Stimulated activated CD4-positive, alpha-beta T cell treated with anti-CD3 and anti-CD28 coated beads, Interleukin-12 subunit alpha, Interleukin-12 subunit beta, amount 100 ng/mL, for 4 hours (primary cell): ENCODE data around the gene GPR25.
"Not testable (repeated sequence)": the region's sequence is repeated elsewhere in the genome, so short reads cannot be mapped to it uniquely, and the experiment has no call there.

ENCODE experiments used
- DNase-seq: peaks from one replicate; pipeline ENCODE4 v3.0.0-alpha.2; 2020

GPR25 gene

DNA sequence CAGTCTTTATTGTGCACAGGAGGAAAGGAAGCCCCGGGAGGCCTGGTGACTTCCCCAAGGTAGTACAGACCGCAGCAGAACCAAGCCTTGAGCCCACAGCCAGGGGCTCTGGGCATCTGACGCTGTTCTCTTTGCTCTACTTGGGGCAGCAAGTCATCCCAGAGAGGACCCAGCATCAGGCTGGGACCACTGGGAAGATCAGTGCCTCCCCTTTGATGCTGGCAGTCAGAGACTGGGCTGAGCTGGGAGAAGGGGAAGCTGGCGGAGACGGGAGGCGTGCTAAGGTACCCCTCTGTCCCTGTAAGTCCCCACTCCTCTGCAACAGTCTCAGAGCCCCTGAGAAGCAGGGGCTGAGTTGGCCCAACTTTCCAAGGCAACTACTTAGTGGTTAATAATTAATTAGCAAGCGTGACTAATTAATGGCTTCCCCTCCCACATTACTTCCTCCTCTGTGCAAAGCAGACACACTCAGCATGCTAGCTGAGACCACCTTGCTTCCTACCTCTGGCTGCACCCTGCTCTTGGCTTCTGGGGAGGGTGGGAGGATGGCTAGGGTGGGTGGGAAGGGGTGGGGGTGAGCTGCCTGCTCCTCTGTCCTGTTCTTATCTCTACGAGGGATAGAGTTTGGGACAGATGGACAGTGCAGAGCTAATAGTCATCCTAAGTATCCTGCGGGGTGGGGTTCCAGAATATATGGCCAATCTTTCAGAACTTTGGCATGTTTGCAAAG, 23.2 kb downstream of the GPR25 start:
- DNase-seq = no peak

DNA sequence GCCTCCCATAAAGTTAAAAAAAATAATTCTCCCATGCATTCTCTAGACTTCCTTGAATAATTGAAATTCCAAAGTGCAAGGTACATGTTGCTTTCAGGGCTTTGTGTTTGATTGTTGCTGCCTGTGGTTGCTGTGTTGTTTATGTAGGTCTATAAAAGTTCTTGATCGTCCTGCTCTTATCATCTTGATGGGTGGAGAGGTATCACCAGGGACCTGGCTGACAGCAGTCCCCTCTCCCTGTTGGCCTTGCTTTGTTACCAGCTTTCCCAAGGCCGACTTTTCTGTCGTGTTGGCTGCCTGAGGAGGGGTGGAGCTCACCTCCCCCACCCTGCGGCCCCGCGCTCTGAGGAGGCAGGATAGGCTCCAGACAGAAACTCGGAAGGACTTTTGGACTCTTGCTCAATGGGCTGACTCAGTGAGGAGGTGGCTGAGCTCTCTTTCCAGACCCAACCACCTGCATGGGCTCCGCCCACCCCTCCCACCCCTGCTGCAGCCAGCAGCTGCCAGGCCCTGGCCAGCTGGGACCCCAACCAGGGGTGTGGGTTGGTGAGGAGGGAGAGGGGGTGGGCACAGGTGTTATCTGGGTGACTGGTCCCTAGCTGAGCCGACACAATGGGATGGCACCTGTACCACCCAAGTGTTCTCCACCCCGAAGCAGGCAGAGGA, 23.9 kb downstream of the GPR25 start:
- no peak for DNase-seq

DNA sequence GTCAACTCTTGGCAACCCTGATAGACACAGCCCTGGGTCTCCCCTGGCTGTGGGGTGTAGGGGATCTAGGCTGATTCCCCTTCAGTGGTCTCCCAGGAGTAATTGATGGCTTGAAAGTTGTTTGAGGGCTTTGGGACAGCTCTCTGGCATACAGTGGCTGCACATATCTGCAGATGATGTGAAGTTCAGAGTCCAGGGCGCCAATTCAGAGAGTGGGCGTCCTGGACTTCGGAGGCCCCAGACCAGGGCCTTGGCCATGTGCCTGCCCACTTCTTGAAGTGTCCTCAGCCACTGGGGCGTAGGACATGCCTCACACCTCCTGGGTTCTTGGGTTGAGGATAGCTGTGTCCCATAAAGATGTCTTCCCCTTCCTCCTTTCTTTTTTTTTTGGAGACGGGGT, 24.5 kb downstream of the GPR25 start:
- no peak for DNase-seq

DNA sequence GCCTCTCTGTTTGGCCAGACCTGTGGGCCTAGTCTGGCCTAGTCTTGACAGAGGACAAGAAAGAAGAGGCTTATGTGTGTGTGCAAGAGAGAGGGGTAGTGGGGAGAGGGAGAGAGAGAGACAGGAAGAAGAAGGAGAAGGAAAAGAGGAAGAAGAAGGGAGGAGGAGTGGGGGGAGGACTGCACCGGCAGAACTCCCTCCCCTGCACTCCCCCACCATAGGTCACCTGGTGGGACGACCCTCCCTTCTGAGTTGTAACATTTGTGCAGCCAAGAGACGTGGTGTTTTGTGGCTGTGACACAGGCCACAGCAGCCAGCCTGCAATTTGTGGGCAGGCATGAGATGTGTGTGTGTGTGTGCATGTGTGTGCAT, 26.2 kb downstream of the GPR25 start:
- DNase-seq = no peak

DNA sequence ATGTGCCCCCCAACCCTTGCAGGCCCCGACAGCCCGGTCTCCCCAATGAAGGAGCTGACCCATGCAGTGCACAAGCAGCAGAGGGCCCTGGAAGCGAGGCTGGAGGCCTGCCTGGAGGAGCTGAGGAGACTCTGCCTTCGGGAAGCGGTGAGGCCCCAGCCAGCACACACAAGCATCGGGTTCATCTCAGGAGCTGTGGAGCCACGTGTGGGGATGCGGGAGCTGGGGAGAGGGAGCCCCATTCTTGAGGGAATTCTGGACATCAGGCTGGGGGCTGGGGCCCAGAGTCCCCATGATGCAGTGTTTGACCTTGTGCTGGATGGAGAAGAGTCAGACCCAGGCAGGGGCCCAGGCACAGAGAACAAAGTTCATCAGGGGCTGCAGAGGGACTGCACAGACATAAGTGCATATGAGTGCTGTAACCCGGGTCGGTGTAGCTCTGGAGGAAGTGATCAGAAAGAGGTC, 26.7 kb downstream of the GPR25 start:
- no peak for DNase-seq

DNA sequence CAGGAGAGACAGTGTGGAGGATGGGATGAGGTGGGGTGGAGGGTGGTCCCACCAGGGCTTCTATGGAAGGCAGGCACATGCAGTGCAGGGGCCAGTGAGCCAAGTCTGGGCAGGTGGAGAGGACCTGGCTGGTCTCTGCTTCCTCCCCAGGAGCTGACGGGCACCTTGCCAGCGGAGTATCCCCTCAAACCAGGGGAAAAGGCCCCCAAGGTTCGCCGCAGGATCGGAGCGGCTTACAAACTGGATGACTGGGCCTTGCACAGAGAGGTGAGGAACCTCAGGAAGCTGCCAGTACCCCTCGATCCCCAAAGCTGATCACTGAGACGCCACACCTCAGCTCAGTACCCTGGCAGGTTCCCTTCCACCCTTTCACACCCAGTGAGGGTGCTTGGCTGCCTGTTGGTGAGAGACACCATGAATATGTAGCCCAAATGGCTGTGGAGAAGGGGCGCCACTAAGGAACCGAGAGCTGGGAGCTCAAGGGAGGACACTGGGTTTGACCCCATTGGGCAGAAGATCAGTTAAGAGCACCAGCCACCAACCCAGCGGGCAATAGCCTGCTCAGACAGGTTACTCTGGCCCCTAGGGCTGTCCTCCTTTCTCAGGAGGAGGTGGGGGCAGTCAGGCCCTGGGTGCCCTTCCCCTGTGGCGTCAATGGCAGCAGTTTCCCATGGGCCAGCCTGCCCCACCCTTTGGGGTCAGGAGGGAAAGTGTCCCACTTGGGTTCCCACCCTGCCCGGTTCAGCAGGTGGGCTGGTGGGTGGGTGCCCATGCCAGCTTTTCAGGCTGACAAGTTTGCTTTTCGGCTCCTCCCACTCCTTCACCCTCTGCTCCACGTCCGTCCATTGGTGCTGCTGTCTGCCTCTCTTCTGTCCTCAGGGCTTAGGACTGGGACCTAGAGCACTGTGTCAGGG, 27.4 kb downstream of the GPR25 start:
- no peak for DNase-seq

DNA sequence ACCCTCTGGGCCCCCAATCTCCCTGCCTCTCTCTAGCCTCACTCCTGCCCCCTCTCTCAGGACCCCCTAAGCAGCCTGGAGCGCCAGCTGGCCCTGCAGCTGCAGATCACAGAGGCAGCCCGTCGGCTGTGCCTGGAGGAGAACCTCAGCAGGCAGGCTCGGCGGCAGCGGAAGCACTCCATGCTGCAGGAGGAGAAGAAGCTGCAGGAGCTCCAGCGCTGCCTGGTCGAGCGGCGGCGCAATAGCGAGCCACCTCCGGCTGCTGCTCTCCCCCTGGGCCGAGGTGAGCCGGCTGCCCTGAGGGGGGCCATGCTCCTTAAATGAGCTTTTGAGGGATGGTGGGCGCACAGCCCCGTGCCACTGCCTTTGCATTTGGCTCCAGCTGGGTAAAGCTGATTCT, 28.1 kb downstream of the GPR25 start:
- no peak for DNase-seq

DNA sequence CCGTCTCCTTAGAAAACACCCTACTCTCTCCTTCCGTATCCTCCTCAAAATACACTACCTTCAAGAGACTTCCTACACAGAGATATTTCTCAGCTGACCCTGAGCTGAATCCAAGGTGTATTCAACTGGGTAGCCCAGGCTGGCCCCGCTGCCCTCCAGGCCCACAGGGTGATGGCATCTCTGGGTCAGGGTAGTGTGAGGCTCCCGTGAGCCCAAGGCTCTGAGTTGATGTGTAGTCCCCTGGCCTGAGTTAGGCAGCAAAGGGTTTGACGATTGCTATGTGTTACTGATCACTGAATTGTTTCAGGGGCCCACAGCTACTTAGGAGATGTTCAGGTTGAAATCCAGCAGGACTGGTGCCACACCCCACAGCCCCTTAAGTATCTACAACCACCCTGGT, 28.6 kb downstream of the GPR25 start:
- DNase-seq = no peak

DNA sequence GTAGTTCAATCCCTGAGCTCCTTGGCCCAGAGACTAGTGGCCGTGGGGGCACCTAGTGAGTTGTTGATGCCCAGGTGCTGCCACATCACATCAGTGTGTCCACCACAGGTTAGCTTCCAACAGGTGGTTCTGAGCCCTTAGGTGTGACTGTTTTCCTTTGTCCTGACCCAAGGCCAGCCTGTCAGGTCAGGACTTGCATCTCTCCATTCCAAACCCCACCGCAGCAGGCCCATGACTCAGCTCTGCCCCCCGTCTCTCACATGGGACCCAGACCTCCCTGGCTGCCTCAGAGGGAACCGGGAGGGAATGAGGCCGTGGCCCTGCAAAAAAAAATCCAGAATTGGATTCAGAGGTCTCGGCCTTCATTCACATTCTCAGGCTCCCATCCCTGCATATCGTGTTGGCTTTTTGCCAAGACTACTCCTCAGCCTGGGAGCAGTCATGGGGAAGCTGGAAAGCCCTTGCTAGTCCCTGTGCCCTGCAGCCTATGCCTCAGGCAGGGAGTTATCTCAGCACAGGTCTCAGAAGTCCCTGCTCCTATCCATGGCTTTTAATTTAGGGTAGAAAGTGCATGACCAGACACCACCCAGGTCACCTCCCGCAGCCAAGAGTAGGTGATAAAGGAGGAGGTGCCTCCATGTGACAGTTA, 29.1 kb downstream of the GPR25 start:
- DNase-seq = no peak

DNA sequence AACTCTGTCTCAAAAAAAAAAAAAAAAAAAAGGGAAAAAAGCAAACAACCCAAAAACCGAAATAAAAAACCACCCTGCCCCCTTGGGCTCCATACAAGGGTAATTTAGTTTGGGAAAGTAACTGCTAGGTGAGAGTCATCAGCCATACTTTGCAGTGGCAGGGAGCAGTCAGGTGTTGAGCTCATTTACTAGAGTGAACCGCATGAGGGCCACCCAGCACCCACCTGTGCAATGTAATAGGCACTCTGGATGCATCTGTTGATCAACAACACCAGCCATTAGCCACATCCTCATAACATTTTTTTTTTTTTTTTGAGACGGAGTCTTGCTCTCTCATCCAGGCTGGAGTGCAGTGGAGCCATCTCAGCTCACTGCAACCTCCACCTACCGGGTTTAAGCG, 31.0 kb downstream of the GPR25 start:
- DNase-seq = no peak

DNA sequence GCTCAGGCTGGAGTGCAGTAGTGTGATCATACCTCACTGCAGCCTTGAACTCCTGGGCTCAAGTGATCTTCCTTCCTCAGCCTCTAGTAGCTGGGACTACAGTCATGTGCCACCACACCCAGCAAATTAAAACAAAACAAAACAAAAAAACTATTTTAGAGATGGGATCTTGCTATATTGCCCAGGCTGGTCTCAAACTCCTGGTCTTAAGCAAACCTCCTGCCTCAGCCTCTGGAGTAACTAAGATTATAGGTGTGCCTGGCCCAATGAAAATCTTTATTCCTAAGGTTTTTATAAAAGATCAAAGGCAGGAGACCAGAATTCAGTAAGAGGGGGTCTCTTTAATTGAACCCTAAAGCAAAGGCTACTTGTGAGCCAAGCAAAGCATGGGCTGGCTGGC, 32.0 kb downstream of the GPR25 start:
- no peak for DNase-seq

DNA sequence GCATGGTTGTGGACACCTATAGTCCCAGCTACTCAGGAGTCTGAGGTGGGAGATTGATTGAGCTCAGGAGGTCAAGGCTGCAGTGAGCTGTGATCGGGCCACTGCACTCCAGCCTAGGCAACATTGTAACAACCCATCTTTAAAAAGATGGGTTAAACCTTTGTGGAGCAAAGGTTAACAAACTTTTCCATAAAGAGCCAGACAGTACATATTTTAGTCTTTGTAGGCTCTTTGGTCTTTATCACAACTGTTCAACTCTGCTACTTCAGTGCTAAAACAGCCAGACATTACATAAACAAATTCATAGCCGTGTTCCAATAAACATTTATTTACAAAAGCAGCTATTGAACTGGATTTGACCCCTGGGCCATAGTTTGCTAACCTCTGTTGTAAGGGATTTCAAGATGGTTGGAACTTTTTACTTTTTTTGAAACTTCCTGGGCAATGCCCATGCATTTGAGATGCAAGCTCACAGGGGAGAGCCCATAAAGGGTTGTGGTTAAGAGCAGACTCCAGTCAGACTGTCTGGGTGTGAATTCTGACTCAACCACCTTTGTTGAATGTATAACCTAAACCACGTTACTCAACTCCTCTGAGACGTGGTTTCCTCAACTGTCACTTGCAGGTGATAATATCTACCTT, 32.8 kb downstream of the GPR25 start:
- DNase-seq = no peak

DNA sequence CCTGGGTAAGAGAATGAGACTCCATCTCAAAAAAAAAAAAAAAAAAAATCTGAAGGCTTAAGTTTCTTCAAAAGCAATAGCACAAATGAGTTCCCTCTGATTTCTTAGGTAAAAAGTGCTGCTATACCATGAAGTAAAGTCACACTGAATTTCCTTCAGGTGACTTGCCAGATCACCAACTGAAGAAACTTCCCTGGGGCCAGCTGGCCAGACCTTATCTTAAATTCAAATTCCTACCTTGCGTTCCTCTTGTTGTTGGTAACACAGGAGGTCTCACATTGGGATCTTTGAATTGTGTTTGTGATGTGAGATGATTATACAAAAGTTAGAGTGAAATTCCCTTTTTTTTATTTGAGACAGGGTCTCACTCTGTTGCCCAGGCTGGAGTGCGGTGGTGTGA, 33.7 kb downstream of the GPR25 start:
- no peak for DNase-seq

DNA sequence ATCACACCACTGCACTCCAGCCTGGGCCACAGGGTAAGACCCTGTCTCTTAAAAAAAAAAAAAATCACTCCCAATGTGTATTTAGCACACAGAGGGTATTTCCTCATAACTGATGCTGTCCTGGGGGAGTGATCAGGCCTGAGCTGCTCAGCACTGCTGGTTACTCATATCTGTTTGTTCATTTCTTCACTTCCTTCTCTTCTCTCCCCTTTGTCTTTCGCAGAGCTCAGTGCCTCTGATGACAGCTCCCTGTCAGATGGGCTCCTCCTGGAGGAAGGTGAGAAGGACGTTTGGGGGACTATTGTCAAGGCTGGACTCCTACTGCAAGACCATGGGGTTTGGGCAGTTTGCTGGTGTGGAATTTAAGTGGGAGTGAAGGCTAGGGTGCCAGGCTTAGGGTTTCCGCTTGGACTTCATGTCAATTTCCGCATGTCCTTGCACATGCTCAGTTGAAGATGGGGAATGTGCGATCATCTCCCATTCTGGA, 34.9 kb downstream of the GPR25 start:
- no peak for DNase-seq

DNA sequence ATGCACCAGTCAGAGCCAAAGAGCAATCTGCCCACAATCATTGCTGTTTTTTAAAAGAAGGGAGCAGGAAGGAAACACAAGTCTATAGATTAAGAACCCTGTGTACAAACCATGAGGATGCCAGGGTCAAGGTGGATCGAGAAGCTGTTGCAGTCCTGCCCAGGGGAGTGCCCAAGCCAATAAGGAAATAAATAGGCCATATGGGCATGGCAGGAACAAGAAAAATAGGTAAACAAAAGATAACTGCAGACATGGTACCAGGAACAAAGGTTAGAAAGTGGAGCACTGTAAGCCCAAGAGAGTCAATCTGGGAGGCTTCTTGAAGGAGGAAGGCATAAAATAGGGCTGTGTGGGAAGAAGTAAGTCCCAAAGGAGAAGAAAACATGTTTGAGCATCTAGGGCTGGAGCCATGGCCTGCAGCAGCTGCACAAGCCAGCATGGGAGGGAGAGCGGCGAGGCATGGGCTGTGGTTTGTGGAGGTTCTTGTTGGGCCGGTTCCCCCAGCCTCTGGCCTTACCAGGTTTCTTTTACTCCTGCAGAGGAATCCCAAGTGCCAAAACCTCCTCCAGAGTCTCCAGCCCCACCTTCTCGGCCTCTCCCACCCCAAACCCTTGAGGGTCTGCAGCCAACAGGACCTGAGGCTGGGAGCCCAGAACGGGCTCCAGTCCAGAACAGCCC, 35.5 kb downstream of the GPR25 start:
- no peak for DNase-seq

DNA sequence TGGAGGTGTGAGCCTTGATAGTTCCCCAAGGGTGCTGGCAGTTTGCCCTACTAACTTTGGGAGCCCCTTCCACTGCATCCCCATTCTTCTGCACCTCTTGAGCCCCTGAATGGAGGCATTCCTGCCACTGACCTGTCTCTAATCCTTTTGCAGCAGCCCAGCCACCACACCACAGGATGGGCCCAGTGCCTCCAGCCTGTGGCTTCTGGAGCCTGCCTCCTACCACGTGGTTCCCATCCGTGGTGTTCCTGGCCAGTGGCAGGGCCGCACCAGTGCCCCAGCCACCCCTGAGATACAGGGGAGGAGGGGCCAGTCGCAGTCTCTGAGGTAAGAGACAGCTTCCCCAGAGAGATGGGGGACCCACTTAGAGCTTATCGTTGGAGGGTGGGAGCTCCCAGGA, 36.3 kb downstream of the GPR25 start:
- DNase-seq = no peak

DNA sequence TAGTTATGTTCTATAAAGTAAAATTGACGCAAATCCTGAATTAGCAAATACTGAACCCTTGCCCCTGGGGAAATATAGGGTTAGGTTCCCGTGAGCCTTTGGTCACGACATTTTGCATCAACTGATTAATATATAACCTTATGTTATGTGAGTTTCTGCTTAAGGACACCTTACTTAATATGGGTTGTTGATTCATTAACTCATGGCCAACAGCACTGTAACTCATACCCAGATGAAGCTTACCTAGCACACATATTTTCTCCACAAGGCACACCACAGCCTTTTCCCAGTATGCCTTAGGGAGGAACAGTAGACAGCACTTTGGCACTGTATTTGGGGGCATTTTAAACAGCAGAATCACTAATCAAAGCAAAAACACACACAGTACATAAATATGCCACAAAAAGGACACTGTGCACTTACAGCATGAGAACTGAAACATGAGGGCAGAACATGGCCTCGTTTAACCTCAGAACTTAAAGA, 37.0 kb downstream of the GPR25 start:
- no peak for DNase-seq

DNA sequence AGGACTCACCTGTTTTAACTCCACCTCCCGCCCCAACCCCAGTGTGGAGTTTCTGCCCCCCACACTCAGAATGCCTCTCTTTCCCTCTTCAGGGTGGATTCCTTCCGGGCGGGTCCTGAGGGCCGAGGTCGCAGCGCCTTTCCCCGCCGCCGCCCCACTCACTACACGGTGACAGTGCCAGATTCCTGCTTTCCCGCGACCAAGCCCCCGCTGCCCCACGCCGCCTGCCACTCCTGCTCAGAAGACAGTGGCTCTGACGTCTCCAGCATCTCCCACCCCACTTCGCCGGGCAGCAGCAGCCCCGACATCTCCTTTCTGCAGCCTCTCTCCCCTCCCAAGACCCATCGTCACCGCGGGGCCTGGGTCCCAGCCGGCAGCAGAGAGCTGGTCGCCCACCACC, 38.6 kb downstream of the GPR25 start:
- no peak for DNase-seq

DNA sequence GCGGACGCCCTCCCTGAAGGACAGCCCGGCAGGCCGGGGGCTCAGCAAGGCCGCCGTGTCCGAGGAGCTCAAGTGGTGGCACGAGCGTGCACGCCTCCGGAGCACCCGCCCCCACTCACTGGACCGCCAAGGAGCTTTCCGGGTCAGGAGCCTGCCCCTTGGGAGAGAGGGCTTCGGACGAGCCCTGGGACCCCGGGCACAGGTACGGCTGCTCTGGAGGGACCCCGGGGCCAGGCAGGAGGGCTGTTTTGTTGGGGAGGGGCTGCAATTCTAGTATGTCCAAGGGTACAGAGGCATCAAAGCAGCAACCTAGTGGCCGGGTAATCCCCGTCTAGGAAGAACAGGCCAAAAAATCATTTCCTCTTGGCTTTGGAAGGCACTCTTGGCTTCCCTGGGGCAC, 39.2 kb downstream of the GPR25 start:
- not testable (repeated sequence) for DNase-seq

DNA sequence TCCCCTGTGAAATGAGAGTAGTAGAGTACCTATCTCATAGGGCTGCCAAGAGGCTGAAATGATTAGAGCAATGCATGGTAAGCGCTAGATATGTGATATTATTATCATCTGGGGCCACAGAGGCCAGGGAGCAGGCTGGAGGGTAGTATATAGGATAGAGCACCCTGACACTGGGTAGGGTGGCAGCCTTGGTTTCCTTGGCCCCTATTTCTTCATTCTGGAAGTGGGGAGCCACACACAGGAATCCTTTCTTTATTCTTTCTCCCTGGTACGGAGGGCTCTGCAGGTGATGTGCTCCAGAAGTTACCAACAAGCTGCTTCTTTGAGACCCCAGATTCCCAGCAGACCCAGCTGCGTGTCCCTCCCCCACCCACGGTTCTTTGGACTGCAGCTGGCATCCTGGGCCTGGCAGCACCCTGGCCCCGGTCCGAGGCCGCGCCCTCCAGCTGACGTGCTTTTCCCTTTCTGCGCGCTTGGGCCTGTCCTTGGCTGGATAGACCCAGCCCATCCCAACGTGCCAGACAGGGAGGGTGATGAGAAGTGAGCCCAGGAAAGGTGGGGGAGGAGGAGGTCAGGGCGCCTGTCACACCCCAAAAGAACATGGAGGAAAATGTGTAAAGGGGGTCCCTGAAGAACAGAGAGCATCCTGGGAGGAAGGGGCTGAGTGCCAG, 40.1 kb downstream of the GPR25 start:
- no peak for DNase-seq

DNA sequence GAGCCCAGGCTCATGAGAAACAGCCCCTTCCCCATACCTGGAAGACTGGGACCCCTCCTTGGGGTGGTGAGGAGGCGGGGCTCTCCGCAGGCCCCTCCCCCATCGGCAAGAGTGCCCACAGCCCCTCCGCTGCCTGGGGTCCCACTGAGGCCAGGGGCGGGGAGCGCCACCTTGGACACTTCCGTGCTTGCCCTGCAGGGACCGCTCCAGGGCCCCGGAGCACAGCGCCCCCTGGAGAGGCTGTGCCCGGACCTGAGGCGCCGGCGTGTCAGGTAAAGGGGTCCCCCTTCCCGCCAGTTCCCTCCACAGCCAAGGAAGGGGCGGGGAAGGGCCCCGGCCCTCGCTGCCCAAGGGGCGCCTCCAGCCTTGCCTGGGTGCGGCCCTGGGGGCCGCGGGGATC, 43.4 kb downstream of the GPR25 start:
- no peak for DNase-seq
